OCI-LY1 (cell line): ENCODE results near the gene RGS4.

Source experiments
- H2AFZ ChIP-seq: fragments of 200-600 bp; sonication (generic), shearing (Covaris generic); 2 replicates; pipeline ENCODE4 v1.6.0; 2014; ENCODE audit warnings: antibody characterized with exemption, mild to moderate bottlenecking, low read length
- H3F3A ChIP-seq: fragments of 200-600 bp; sonication (generic), shearing (Covaris generic); 2 replicates; pipeline ENCODE4 v1.6.0; 2014; ENCODE audit warnings: mild to moderate bottlenecking, antibody characterized with exemption, low read length, moderate library complexity; ENCODE audit not compliant: insufficient read depth
- H3K27ac ChIP-seq: fragments of 200-600 bp; sonication (generic); 2 replicates; pipeline ENCODE4 v1.5.1; 2014; ENCODE audit warnings: low read length, mixed run types, mild to moderate bottlenecking, low read depth; ENCODE audit not compliant: poor library complexity, severe bottlenecking
- H3K27me3 ChIP-seq: fragments of 200-600 bp; sonication (generic); 2 replicates; pipeline ENCODE4 v1.6.0; 2014; ENCODE audit warnings: antibody characterized with exemption, mild to moderate bottlenecking, low read length, moderate library complexity; ENCODE audit not compliant: insufficient read depth
- H3K36me3 ChIP-seq: fragments of 200-600 bp; sonication (generic); 2 replicates; pipeline ENCODE4 v1.6.1; 2014; ENCODE audit warnings: mild to moderate bottlenecking, antibody characterized with exemption, low read length, moderate library complexity, mixed read lengths; ENCODE audit not compliant: insufficient read depth
- H3K4me1 ChIP-seq: fragments of 200-600 bp; sonication (generic); 2 replicates; pipeline ENCODE4 v1.5.1; 2014; ENCODE audit warnings: mild to moderate bottlenecking, low read length, moderate library complexity; ENCODE audit not compliant: insufficient read depth, severe bottlenecking
- H3K4me2 ChIP-seq: fragments of 200-600 bp; sonication (generic), shearing (Covaris generic); 2 replicates; pipeline ENCODE4 v1.6.1; 2014; ENCODE audit warnings: low read length
- H3K4me3 ChIP-seq: fragments of 200-600 bp; sonication (generic); 2 replicates; pipeline ENCODE4 v1.5.1; 2014; ENCODE audit warnings: low read length, low read depth, mild to moderate bottlenecking, mixed read lengths; ENCODE audit not compliant: poor library complexity, severe bottlenecking
- H3K79me2 ChIP-seq: fragments of 200-600 bp; shearing (Covaris generic); 2 replicates; pipeline ENCODE4 v1.6.1; 2016; ENCODE audit warnings: mixed run types, low read length, mixed read lengths; ENCODE audit not compliant: insufficient read depth
- H3K9ac ChIP-seq: fragments of 200-600 bp; sonication (generic), shearing (Covaris generic); 2 replicates; pipeline ENCODE4 v1.6.1; 2014; ENCODE audit warnings: mild to moderate bottlenecking, low read length, mixed read lengths
- H3K9me2 ChIP-seq: fragments of 200-600 bp; sonication (generic), shearing (Covaris generic); 2 replicates; pipeline ENCODE4 v1.6.1; 2014; ENCODE audit warnings: low read depth, mild to moderate bottlenecking, low read length, mixed read lengths
- H3K9me3 ChIP-seq: fragments of 200-600 bp; shearing (Covaris generic); 2 replicates; pipeline ENCODE4 v1.6.1; 2014; ENCODE audit warnings: low read length, mixed read lengths
- H4K20me1 ChIP-seq: fragments of 200-600 bp; sonication (generic), shearing (Covaris generic); 2 replicates; pipeline ENCODE4 v1.6.0; 2016; ENCODE audit warnings: mild to moderate bottlenecking, low read length; ENCODE audit not compliant: insufficient read depth
- EZH2 ChIP-seq: fragments of 200-600 bp; sonication (generic), shearing (Covaris generic); IDR thresholded peaks from 2 replicates; pipeline ENCODE4 v1.8.0; 2017; ENCODE audit warnings: borderline replicate concordance, mixed run types, mild to moderate bottlenecking, antibody characterized with exemption, low read length, moderate library complexity, mixed read lengths
- TF ChIP-seq, protein P1 (sequence below): fragments of 200-600 bp; sonication (generic), shearing (Covaris generic); IDR thresholded peaks from 2 replicates; pipeline ENCODE4 v1.5.1; 2017; ENCODE audit warnings: mild to moderate bottlenecking, antibody characterized with exemption, low read length, moderate library complexity, mixed read lengths

The RGS4 gene

DNA sequence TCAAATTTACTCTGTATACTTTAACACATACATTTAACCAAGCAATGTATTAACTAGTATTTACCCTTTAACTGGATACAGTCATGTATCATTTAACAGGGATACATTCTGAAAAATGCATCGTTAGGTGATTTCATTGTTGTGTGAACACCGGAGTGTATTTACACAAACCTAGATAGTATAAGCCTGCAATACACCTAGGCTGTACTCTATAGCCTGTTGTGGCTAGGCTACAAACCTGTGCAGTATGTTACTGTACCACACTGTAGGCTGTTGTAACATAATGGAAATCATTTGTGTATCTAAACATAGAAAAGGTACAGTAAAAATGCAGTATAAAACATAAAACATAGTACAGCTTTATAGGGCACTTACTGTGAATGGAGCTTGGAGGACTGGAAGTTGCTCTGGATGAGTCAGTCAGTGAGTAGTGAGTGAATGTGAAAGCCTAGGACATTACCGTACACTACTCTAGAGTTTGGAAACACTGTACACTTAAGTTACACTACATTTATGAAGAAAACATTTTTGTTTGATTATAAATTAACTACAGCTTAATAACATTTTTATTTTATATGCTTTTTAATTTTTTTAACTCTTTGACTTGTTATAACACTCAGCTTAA, 21.3 kb downstream of the RGS4 start:
- H4K20me1 ChIP-seq, result no peaks in the 10 kb centered on the region
- no peak overlapping the region for H3K27ac ChIP-seq
- no peak overlapping the region for H3K9ac ChIP-seq
- no peak for TF ChIP-seq EZH2
- TF ChIP-seq, protein P1, sequence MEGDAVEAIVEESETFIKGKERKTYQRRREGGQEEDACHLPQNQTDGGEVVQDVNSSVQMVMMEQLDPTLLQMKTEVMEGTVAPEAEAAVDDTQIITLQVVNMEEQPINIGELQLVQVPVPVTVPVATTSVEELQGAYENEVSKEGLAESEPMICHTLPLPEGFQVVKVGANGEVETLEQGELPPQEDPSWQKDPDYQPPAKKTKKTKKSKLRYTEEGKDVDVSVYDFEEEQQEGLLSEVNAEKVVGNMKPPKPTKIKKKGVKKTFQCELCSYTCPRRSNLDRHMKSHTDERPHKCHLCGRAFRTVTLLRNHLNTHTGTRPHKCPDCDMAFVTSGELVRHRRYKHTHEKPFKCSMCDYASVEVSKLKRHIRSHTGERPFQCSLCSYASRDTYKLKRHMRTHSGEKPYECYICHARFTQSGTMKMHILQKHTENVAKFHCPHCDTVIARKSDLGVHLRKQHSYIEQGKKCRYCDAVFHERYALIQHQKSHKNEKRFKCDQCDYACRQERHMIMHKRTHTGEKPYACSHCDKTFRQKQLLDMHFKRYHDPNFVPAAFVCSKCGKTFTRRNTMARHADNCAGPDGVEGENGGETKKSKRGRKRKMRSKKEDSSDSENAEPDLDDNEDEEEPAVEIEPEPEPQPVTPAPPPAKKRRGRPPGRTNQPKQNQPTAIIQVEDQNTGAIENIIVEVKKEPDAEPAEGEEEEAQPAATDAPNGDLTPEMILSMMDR, result no peak
- H2AFZ ChIP-seq, result no peak overlapping the region
- no peak overlapping the region for H3K4me3 ChIP-seq
- no peaks in the 10 kb centered on the region for H3K79me2 ChIP-seq
- no peaks in the 10 kb centered on the region for H3F3A ChIP-seq
- H3K9me2 ChIP-seq, result no peaks in the 10 kb centered on the region
- H3K9me3 ChIP-seq, result no peaks in the 10 kb centered on the region
- no peaks in the 10 kb centered on the region for H3K4me1 ChIP-seq
- no peak overlapping the region for H3K4me2 ChIP-seq
- no peaks in the 10 kb centered on the region for H3K36me3 ChIP-seq
- H3K27me3 ChIP-seq, result no peaks in the 10 kb centered on the region

DNA sequence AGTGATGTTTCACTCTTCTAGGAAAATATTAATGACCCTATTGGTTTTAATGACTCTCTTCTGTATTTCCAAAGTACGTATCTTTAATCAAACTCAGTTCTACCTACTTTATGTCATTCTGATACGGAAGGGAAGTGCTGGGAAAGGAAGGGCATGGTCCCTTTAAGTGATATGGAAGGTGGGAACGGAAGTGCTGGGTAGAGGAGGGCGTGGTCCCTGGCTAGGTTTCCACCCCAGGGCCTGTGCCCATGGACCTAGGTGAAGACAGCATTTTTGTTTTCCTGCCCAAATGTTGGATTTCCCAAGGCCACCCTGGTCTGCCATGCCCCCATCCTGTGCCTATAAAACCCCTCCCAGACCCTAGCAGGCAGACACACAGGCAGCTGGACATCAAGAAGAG, 24.0 kb downstream of the RGS4 start:
- Histone ChIP-seq H3K4me3 (no peak overlapping the region), H2AFZ (no peak overlapping the region), H3K79me2 (no peaks in the 10 kb centered on the region), H3K4me2 (no peak overlapping the region), H3K27me3 (no peaks in the 10 kb centered on the region), H4K20me1 (no peaks in the 10 kb centered on the region), H3K9me3 (no peaks in the 10 kb centered on the region), H3K36me3 (no peaks in the 10 kb centered on the region), H3K9me2 (no peaks in the 10 kb centered on the region), H3K27ac (no peak overlapping the region), H3K9ac (no peak overlapping the region), H3F3A (no peaks in the 10 kb centered on the region), H3K4me1 (no peaks in the 10 kb centered on the region)
- TF ChIP-seq, protein P1, result no peak
- no peak for TF ChIP-seq EZH2

DNA sequence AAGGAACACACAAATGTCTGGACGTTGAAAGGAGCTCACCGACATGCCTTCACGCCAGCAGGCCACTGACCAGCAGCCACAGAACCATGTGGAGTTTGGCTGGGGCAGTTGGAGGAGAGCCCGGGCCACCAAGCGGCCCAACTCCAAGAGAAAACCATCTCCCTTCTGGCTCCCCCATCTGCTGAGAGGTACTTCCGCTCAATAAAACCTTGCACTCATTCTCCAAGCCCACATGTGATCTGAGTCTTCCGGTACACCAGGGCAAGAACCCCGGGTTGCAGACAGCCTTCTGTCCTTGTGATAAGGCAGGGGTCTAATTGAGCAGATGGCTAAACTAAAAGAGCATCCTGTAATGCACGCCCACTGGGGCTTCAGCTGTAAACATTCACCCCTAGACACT, 24.4 kb downstream of the RGS4 start:
- Histone ChIP-seq H3K9me3 (no peaks in the 10 kb centered on the region), H3K36me3 (no peaks in the 10 kb centered on the region), H3F3A (no peaks in the 10 kb centered on the region), H3K9me2 (no peaks in the 10 kb centered on the region), H3K9ac (no peak overlapping the region), H3K79me2 (no peaks in the 10 kb centered on the region), H3K27ac (no peak overlapping the region), H4K20me1 (no peaks in the 10 kb centered on the region), H3K4me3 (no peak overlapping the region), H3K4me1 (no peaks in the 10 kb centered on the region), H3K27me3 (no peaks in the 10 kb centered on the region), H3K4me2 (no peak overlapping the region), H2AFZ (no peak overlapping the region)
- TF ChIP-seq, protein P1, result no peak
- no peak for TF ChIP-seq EZH2
